Hematopoietic multipotent progenitor cell treated with erythropoietin and hydrocortisone succinate and interleukin-3 and kit ligand, for 17 days (in vitro differentiated cells): Measurements from ENCODE around the gene TLL2.

Experiments used
- DNase-seq: peaks from one replicate; pipeline ENCODE4 v3.0.0-alpha.2; 2015; ENCODE audit warnings: low spot score

Gene TLL2

DNA sequence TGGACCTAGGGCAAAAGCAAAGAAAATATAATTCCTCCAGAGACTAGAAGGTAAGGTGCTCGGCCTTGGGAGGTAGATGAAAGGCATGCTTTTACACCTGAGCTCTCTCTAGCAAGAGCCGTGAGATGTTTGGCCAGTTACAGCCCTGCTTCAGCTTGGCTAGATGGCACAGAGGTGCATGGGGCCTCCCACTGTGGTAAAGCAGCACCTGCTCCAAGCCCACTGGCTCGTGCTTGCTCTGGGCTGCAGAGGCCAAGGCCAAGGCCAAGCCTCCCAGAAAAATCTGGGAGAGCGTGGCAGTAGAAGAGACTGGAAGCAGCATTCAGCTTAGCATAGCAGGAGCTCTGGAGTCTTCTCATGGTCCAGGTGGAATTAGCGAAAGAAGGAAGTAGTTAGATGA, 123.9 kb downstream of the TLL2 start:
- no peak for DNase-seq

DNA sequence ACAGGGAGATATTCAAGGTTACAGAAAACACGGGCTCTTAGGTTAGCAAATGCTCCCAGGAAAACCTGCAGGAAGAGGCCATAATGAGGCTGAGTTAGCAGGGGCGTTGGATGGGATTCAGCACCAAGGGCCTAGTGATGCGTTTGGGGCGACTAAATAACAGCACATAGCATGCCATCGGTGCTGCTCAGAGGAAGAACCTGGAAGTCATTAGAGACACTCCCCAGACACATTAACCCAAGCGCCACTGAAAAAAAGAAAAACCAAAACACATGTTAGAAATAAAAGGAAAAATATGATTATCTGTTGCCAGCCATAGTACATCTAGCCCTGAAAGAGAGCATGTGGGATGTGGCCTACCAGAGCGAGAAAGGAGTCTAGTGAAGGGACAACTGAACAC, 126.1 kb downstream of the TLL2 start:
- no peak for DNase-seq

DNA sequence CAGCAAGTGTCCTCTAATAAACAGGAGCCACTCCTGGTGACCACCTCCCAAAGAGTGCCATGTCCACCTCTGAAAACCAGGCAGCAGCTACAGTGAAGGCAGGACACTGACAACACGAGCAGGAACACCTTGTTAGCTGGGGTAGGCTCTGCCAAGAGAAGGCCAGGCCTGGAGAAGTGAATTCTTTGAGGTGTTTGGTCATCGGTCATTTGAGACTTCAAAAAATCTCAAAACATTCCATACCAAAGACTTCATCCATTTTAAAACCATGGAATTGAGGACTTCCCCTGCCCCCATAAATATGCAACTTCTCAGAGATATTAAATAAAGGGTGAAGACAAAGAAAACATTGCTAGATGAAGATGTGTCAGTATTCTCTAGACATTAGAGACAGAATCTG, 126.6 kb downstream of the TLL2 start:
- DNase-seq = no peak

DNA sequence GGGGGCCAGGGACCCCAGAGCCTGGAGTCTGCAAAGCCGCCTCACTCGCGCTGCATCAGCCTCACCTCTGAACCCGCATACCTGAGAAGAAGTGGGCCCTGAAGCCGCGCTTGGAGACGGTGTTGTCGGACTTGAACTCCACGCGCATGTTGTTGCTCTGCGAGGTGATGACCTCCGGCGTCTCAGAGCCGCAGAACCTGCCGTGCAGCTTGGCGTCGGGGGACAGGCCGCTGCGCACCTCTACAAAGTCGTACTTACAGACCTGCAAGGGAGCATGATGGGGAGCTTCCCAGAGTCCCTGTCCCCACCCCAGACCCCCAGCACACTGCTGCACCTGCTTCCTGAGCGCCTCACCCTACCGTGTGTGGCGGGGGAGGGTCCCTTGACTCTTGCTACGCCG, 129.2 kb downstream of the TLL2 start:
- DNase-seq = no peak

DNA sequence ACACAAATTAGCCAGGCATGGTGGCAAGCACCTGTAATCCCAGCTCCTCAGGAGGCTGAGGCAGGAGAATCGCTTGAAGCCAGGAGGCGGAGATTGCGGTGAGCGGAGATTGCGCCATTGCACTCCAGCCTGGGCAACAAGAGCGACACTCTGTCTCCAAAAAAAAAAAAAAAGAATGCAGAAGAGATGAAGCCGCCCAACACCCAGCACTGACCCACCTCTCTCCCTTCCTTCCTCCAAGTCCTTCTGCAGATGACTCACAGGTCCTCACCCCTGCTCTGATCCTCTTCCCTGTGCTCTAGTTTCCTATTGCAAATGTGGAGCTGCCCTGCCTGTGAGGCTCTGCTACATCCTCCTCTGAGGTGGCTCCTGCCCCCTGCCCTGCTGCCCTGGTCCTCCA, 132.9 kb downstream of the TLL2 start:
- no peak for DNase-seq

DNA sequence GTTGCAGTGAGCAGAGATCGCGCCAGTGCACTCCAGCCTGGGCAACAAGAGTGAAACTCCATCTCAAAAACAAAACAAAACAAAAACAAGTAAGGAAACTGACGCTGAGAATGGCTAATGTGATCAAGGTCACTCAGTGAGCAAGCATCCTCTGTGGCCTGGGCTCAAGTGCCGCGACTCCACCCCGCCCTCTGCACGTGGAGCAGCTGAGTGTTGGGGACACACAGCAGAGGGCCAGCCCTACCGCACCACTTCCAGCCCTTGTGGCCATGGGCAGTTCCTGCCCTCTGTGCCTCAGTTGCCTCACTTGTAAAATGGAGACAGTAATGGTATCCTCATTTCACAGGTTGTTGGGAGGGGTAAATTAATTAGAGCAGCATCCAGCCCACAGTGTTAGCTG, 134.0 kb downstream of the TLL2 start:
- no peak for DNase-seq

DNA sequence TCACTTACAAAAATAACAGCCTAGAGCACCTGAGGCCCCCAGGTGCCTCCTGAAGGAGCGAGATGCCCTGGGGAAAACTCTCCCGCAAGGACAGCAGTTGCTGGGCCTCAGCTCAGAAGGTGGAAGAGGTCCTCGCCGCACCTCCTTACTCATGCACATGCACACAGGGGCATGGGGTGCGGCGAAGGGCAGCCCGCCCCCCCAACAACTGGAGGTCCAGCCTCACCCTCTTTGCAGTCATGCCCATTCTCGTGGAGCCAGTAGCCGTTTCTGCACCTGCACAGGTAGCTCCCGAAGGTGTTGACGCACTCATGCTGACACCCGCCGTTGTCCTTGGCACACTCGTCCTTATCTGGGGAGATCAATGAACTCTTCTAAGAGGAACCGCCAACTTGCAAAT, 135.0 kb downstream of the TLL2 start:
- no peak for DNase-seq

DNA sequence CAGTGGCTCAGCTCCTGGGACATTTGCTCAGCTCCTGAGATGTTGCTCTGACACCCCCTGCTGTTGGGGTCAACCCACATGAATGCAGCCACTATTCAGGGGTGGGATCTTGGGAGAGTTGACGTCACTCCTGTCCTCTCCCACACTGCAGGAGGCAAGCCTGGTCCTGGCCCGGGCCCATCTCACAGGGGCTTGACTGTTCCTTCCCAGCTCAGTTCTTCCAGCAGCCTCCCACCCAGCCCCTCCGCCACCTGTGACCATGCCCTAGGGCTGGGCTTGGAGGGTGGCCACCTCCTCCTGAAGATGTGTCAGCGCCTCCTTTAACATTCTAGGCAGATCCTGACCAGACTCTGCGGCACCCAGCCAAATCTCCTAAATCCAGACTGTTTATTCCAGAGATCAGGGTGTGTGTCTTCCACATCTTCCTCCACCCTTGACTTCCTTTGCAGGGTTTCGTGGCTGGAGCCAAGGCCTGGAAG, 135.9 kb downstream of the TLL2 start:
- no peak for DNase-seq

DNA sequence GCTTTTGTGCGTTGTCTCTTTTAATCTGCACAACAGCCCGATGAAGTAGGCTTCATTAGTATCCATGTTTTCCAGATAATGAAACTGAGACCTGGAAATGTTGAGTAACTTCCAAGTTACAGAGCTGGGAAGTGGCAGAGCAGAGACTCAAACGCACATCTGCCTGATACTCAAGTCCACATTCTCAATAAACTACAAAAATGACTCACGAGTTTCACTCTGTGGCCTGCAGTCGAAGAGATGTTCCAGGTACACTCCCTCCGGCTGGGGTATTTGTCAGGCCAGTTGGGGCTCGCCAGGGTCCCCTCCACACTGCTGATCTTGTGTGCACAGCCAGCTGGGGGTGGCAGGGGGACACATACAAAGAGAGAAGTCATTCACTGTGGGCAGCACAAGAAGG, 137.2 kb downstream of the TLL2 start:
- no peak for DNase-seq

DNA sequence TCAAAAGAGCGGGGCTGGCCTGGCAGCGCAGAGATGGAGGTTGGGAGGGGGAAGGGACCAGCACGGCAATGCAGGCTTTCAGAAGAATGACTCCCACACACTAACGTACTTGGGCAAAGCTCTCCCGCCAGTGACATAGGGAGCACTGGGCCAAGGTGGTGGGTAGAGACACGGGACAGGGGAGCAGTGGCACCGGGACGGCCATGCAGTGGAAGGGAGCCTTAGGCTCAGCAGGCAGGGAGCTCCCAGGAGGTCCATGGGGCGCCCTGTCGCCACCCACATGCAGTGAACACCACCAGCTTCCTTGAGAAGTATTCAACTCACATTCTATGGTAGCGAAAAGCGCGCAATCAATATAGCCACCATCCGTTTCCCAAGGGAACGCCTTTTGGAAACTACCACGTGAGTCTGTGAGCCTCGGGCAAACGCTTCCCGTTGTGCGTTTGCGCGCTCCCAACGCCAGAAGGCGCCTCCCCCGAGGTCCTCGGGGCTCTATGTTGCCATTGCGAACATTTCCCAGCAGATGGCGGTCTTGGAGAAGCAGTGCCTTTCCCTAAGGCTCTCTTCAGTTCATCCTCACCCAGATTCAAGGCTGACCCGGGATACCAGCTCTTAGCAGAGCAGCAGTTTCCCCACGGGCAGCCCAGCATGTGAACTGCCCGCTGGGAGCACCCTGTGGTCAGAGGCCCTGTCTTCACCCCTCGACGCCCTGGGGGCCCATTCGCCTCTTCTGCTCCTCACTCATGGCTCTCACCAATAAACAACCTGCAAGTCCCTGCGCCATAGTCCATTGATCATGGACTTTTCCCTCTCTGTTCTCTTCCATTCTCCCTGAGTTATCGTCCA, 138.5 kb downstream of the TLL2 start:
- peak; percentile 71 for DNase-seq

DNA sequence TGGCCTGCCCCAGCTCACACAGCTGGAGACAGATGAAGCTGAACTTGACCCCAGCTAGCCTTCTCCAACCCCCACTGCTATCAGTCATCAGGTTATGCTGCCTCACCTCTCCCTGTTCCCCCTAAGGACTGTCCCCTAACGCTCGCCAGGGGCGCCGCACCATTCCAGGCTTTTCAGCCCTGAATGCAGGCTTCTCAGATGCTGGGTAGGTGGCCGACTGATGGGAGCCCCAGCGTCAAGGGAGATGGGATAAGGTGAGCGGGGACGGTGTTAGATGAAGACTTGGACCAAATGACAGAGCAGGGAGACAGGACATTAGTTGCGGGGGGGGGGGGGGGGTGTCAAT, 139.1 kb downstream of the TLL2 start:
- no peak for DNase-seq

DNA sequence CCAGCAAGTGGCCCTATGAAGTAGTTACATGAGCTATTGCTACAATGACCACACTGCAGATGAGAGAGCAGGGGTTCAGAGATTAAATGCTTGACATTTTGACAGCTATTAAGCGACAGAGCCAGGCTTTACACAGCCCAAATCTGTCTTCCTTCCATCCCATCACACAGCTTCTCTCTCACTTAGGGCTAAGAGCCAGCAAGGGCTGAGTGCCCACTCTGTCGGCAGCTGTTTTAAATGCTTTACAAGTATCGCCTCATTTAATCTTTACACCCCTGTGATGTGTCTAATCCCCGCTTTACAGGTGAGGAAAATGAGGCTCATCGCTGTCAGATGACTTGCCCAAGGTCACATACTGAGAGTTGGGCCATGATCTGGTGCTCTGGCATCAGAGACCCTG, 139.7 kb downstream of the TLL2 start:
- no peak for DNase-seq

DNA sequence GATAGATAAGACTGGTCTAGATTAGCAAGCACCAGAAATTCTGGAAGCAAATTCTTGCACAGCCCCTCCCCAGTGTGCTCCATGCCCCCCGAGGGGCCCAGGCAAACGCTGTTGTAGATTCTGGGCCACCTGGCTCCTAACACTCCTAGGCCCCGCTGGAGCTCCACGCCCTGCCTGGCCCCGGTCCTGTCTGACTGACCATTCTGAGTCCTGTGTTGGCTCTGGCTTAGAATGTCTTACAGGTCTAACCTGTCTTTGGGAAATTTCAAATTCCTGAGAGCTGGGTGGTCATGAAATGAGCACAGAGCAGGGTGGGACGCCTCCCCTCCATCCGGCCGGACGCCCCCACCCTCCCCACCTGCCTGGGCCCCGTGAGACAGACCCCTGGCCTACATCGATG, 142.4 kb downstream of the TLL2 start:
- no peak for DNase-seq

DNA sequence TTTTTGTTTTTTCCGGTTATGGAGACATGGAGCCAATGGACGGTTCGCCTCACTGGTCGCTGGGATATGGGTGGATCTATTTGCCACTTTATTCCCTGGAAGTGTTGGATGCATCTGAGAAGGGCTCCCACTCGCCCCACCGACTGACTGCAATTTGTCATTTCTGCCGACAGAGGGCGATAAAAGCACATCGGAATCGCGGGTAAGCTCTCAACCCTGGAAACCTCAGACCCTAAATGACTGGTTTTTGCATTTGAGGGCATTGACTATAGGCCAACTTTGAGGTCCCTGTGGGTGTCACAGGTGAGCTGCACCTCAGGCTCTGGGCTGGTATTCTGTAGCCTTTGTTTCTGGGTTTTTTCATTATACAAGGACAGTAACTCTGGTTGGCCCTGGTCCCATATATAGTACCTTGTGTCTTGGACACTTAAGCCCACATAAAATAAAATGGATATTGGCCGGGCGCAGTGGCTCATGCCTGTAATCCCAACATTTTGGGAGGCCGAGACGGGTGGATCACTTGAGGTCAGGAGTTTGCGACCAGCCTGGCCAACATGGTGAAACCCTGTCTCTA, 143.1 kb downstream of the TLL2 start:
- peak; percentile 52 for DNase-seq

DNA sequence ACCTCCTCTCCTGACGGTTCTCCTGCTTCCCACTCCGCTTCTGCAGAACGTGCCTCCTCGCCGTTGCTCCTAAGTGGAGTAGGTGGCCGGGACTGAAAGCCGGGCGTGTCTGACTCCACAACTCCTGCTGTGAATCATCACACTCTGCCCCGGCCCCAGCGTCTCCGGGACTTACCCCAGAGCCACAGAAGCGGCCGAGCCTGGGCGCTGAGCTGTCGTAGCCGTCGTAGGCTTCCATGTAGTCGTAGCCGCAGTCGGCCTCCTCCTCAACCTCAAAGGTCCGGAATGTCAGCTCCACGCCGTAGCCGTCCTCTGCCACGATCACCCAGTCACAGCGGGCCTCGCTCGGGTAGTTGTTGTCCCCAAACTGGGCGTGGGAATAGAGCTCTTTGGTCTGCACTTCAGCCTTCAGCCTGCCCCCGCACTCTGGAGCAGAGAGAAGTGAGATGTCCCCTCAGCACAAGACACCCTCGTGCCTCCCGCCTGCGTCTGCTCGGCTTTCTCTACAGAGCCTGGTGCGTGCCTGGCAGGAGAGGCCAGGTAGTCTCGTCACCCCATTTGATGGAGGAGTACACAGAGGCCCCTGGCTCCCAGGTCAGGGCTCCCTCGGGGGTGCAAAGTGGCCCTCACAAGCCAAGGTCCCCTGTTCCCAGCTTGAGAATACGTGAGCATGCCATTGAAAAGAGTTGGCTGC, 143.7 kb downstream of the TLL2 start:
- no peak for DNase-seq

DNA sequence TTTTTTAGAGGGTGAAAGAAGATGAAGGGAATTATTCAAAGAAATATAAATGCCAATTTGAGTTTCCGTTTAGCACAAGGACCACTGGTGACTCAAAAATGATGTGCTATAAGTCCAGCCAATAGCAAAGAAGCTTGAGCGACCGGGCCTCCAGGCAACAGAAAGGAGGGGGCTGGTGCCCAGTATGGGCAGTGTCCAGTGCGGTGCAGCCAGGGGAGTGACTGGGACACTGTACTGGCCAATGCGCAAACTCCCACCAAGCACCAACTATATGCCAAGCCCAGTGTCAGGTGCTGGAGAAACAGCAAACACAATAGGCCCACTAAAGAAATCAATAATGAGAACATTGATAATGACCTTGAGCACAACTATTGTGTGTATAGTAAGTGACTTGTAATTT, 144.8 kb downstream of the TLL2 start:
- DNase-seq = no peak

DNA sequence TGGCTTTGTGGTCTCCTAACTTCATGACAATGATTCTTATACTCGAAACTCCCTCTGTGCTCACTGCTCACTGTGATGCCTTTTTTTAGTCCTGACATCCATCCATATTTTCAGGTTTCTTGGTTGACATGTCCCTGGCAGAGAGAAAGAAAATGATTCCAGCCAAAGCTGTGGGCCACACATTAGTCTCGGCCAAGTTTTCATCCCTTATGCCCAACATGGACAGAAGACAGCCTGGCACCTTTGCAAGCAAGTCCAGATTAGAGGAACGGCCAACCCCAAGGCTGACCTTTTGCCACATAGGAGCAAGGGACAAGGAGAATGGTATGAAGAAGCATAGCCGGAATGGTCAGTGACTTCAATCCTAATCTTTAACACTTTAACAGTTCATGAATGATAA, 146.3 kb downstream of the TLL2 start:
- no peak for DNase-seq

DNA sequence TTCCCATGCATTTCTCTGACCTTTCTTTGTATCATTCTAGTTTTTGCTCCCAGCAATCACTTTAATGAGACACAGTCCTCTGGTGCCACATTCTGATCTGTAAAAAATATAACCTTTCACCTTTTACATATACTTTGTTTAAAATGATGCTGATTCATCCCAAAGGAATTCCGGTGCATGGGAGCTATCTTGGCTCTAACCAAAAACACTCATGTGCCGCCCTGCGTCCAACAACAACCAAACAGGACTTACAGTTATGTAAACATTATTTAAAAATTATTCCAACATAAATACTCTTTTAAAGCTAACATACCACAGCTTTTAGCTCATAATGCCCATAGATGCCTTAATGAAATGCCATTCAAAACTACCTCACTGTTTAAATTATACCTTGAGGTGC, 147.2 kb downstream of the TLL2 start:
- no peak for DNase-seq

DNA sequence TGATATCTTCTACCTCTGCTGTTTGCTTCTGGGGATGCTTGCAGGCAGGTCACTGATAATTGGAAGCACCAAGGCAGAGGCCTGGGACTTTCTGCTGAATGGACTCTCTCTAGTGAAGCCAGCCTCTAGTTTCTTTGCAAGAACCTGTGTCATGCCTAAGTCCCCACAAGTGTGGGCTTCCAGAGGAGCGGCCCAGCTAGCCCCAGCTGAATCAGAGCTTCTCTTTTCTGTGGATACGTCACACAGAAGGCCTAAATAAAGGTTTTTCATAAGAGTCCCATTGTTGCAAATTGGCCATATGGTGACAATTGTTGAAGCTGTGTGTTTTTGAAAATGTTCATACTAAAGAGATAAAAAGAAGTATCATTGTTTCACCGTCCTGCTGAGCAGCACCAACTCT, 148.2 kb downstream of the TLL2 start:
- DNase-seq = no peak

DNA sequence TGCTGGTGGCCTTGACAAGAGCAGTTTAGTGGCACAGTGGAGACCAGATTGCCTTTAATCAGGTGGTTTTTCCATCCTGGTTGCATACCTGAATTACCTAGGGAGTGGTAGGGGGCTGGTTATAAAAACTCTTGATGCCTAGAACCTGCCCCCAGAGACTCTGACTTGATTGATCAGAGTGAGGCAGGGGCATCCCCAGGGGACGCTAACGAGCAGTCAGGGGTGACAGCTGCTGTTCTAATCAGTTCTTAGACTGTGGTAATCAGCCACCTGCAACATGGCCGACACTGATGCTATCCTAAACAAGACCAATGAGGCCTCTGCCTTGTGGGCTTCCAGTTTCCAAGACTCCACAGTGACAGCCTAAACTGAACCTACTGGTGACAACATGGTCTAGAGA, 153.0 kb downstream of the TLL2 start:
- no peak for DNase-seq

DNA sequence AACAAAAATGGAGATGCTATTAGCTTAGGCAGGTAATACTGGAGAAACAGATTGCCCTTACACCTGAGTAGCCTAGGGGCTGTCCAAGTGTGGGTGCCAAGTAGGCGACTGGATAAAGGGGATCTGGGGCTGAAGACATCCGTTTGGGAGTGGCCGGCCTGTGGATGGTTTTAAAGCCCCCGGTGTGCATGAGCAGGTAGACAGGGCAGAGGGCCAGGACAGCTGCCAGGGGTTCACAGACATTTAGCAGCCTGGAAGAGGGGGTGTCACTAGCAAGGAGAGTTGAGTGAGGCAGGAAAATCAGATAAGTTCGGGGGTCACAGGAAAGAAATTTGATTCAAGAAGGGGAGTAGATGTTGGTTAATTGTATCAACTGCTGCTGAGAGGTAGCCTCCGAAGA, 153.4 kb downstream of the TLL2 start:
- DNase-seq = no peak

DNA sequence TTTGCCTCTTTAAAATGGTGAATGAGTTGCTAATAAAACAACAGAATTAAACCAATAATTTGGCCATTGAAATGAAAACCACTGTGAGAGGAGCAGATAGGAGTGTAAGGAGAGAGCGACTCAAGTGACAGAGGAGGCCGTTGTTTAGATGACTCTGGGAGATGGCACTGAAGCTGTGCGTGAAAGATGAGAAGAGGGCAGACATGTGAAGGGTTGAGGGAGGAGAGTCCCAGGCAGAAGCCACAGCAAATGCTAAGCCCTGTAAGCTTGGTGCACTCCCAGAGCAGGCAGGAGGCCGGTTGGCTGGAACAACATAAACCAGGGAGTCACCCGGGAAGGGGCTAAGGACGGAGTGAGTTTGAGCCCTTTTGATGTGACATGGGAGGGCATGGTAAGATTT, 154.1 kb downstream of the TLL2 start:
- no peak for DNase-seq

DNA sequence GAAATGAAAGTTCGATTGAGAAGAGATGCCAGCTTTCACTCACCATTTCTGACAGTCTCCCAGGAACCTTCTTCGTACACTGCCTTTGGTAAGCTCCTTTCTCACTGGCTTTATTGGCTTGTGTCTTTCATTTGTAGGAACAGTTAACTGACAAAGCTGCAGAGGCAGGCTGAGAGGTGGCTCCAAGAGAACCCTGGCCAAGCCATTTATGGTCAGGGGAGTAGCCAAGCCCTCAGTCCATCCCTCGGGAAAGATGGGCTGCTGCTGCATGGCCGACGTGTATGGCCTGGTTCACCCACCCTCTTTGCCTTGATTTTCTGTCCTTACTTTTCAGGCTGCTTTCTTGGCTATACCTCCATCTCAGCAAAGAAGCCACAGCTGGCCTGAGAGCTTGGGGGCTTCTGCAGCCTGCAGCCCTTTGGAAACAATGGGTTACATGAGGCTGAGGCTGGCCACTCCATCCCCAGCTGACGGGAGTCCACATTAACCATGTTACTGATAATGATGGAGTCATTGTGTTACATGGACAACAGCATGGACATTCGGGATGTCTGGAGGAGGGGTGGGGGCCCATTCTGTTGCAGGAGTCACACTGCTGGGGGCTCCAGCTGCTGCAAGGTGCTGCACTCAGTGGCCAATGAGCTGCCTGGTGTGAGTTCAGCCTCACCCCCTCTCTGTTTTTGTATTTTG, 154.7 kb downstream of the TLL2 start, which contains the start of gene OPALIN:
TSS of gene OPALIN (minus strand) at position 152 of the 690 bp plus-strand sequence. CDS start at position 46, 106 bp downstream.
- no peak for DNase-seq
